ENCODE results near the gene TBX4. TPM values are rescaled to one million over a fixed set of nuclear protein-coding genes. Genes with fewer than 3 reads are reported as not detected.

The TBX4 gene
- polyA plus RNA-seq, 4 donors, result 16.8 TPM; not detected in 3

DNA sequence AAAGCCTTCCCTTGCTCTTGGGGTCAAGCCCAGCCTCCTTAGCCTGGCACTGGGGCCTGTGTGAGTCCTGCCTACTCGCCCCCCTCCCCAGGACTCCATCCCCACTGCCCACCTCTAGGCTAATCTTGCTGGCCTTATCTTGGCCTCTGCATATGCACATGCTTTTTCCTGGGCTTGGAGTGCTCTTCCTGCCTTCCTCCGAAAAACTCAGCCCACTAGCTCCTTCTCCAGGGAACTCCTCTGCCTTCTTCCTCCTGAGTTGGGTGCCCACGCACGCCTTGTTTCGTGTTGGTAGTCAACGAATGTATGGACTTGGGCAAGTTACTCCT, 36.0 kb upstream of the TBX4 start:
- FAIRE-seq (no peak), DNase-seq (no peak)
- Histone ChIP-seq H3K36me3 (ENCODE audit: control insufficient read depth in 3 of 3, insufficient read depth in 2 of 3, low read depth in 1 of 3, low read length in 3 of 3) (no peaks in the 10 kb centered on the region), H3K4me1 (ENCODE audit: control insufficient read depth in 3 of 3, insufficient read depth in 2 of 3, low read depth in 1 of 3, low read length in 2 of 3) (peaks cover 0 to 18% (median 0%) of the 10 kb centered on the region in 3 donors), H3K4me3 (ENCODE audit: low read depth in 1 of 3, low read length in 3 of 3) (no peak overlapping the region), H3K27me3 (ENCODE audit: control insufficient read depth in 3 of 3, insufficient read depth in 3 of 3, low read length in 3 of 3) (peaks cover 2 to 62% (median 2%) of the 10 kb centered on the region in 3 donors), H3K9me3 (ENCODE audit: control insufficient read depth in 2 of 2, insufficient read depth in 1 of 2, low read depth in 1 of 2, low read length in 1 of 2) (peaks cover 0 to 3% of the 10 kb centered on the region in 2 donors), H3K27ac (ENCODE audit: low read depth in 1 of 3, low read length in 2 of 3) (no peak overlapping the region)
- 88 to 89% (median 88%) methylated on average over 6 of the region's 6 CpGs for WGBS, 3 donors

- H3K27ac ChIP-seq (ENCODE audit: low read depth in 1 of 3, low read length in 2 of 3), result peak overlapping the region in 1 of 3 donors; percentile 24
- peaks cover 2 to 61% (median 2%) of the 10 kb centered on the region in 3 donors for H3K27me3 ChIP-seq (ENCODE audit: control insufficient read depth in 3 of 3, insufficient read depth in 3 of 3, low read length in 3 of 3)
- no peak overlapping the region for H3K4me3 ChIP-seq (ENCODE audit: low read depth in 1 of 3, low read length in 3 of 3)
- WGBS, 3 donors, result 21 to 29% (median 23%) methylated on average over 39 to 43 of the region's 43 CpGs
- FAIRE-seq (no peak), DNase-seq (peak; percentile 54 to 79)
- peaks cover 0 to 12% (median 0%) of the 10 kb centered on the region in 3 donors for H3K4me1 ChIP-seq (ENCODE audit: control insufficient read depth in 3 of 3, insufficient read depth in 2 of 3, low read depth in 1 of 3, low read length in 2 of 3)
- no peaks in the 10 kb centered on the region for H3K9me3 ChIP-seq (ENCODE audit: control insufficient read depth in 2 of 2, insufficient read depth in 1 of 2, low read depth in 1 of 2, low read length in 1 of 2)
- no peaks in the 10 kb centered on the region for H3K36me3 ChIP-seq (ENCODE audit: control insufficient read depth in 3 of 3, insufficient read depth in 2 of 3, low read depth in 1 of 3, low read length in 3 of 3)
Measured at GRCh38 chr17:61416540-61417363, 35.5 kb upstream of the TBX4 start.

DNA sequence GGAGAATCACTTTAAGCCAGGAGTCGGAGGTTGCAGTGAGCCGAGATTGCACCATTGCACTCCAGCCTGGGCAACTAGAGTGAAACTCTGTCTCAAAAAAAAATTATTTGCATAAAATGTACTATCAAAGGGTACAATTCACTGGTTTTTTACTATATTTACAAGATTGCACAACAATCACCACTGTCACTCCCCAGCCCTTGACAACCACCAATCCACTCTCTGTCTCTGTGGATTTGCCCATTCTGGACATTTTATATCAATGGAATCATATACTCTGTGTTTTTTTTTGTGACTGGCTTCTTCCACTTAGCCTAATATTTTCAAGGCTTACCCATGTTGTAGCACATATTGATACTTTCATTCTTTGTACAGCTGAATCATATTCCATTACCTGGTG, 33.8 kb upstream of the TBX4 start:
- Histone ChIP-seq H3K4me1 (ENCODE audit: control insufficient read depth in 3 of 3, insufficient read depth in 2 of 3, low read depth in 1 of 3, low read length in 2 of 3) (peaks cover 0 to 7% (median 0%) of the 10 kb centered on the region in 3 donors), H3K27me3 (ENCODE audit: control insufficient read depth in 3 of 3, insufficient read depth in 3 of 3, low read length in 3 of 3) (peaks cover 2 to 47% (median 2%) of the 10 kb centered on the region in 3 donors), H3K9me3 (ENCODE audit: control insufficient read depth in 2 of 2, insufficient read depth in 1 of 2, low read depth in 1 of 2, low read length in 1 of 2) (no peaks in the 10 kb centered on the region), H3K27ac (ENCODE audit: low read depth in 1 of 3, low read length in 2 of 3) (no peak overlapping the region), H3K36me3 (ENCODE audit: control insufficient read depth in 3 of 3, insufficient read depth in 2 of 3, low read depth in 1 of 3, low read length in 3 of 3) (no peaks in the 10 kb centered on the region), H3K4me3 (ENCODE audit: low read depth in 1 of 3, low read length in 3 of 3) (no peak overlapping the region)
- 78 to 88% (median 80%) methylated on average over 2 of the region's 2 CpGs for WGBS, 3 donors
- no peak for FAIRE-seq
- DNase-seq, result no peak

DNA sequence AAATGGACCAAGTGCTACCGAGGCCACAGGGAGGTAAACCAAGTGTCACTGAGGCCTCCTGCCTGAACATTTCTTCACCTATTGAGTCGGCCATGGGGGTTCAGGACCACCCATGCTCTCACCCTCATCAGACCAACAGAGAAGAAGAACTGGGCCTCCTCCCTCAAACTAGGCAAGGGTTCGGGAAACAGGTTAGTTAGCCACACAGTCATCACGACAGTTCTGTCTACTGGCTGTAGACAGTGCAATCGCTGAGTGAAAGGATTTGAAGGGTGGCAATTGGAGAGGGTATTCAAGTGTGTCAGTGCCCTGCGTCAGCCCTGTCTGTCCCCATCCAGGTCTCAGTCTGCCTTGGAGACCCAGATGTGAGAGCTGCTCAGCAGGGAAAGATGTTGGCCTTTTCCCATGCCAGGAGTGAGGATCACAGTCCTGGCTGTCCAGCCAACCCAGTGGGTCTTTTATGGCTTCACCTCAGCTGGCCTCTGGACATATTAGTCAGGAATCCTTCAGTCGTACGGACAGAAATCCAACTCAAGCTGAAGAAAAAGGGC, 32.7 kb upstream of the TBX4 start:
- Histone ChIP-seq H3K4me3 (ENCODE audit: low read depth in 1 of 3, low read length in 3 of 3) (no peak overlapping the region), H3K27ac (ENCODE audit: low read depth in 1 of 3, low read length in 2 of 3) (no peak overlapping the region), H3K36me3 (ENCODE audit: control insufficient read depth in 3 of 3, insufficient read depth in 2 of 3, low read depth in 1 of 3, low read length in 3 of 3) (no peaks in the 10 kb centered on the region), H3K4me1 (ENCODE audit: control insufficient read depth in 3 of 3, insufficient read depth in 2 of 3, low read depth in 1 of 3, low read length in 2 of 3) (peaks cover 0 to 7% (median 0%) of the 10 kb centered on the region in 3 donors), H3K27me3 (ENCODE audit: control insufficient read depth in 3 of 3, insufficient read depth in 3 of 3, low read length in 3 of 3) (peaks cover 2 to 38% (median 6%) of the 10 kb centered on the region in 3 donors), H3K9me3 (ENCODE audit: control insufficient read depth in 2 of 2, insufficient read depth in 1 of 2, low read depth in 1 of 2, low read length in 1 of 2) (no peaks in the 10 kb centered on the region)
- DNase-seq, result no peak
- no peak for FAIRE-seq
- 80 to 85% (median 82%) methylated on average over 8 of the region's 8 CpGs for WGBS, 3 donors

- Histone ChIP-seq H3K4me3 (ENCODE audit: low read depth in 1 of 3, low read length in 3 of 3) (no peak overlapping the region), H3K9me3 (ENCODE audit: control insufficient read depth in 2 of 2, insufficient read depth in 1 of 2, low read depth in 1 of 2, low read length in 1 of 2) (no peaks in the 10 kb centered on the region), H3K27me3 (ENCODE audit: control insufficient read depth in 3 of 3, insufficient read depth in 3 of 3, low read length in 3 of 3) (peaks cover 3 to 35% (median 10%) of the 10 kb centered on the region in 3 donors), H3K36me3 (ENCODE audit: control insufficient read depth in 3 of 3, insufficient read depth in 2 of 3, low read depth in 1 of 3, low read length in 3 of 3) (no peaks in the 10 kb centered on the region), H3K4me1 (ENCODE audit: control insufficient read depth in 3 of 3, insufficient read depth in 2 of 3, low read depth in 1 of 3, low read length in 2 of 3) (peaks cover 0 to 7% (median 0%) of the 10 kb centered on the region in 3 donors), H3K27ac (ENCODE audit: low read depth in 1 of 3, low read length in 2 of 3) (no peak overlapping the region)
- FAIRE-seq, result no peak
- DNase-seq, result no peak
- 58 to 82% (median 70%) methylated on average over 4 of the region's 4 CpGs for WGBS, 3 donors
Measured at GRCh38 chr17:61420052-61420451, 32.2 kb upstream of the TBX4 start.

GRCh38 chr17:61420745-61421398, 31.4 kb upstream of the TBX4 start:
- Histone ChIP-seq H3K4me3 (ENCODE audit: low read depth in 1 of 3, low read length in 3 of 3) (no peak overlapping the region), H3K27ac (ENCODE audit: low read depth in 1 of 3, low read length in 2 of 3) (no peak overlapping the region), H3K27me3 (ENCODE audit: control insufficient read depth in 3 of 3, insufficient read depth in 3 of 3, low read length in 3 of 3) (peaks cover 6 to 27% (median 10%) of the 10 kb centered on the region in 3 donors), H3K36me3 (ENCODE audit: control insufficient read depth in 3 of 3, insufficient read depth in 2 of 3, low read depth in 1 of 3, low read length in 3 of 3) (no peaks in the 10 kb centered on the region), H3K4me1 (ENCODE audit: control insufficient read depth in 3 of 3, insufficient read depth in 2 of 3, low read depth in 1 of 3, low read length in 2 of 3) (peaks cover 0 to 7% (median 0%) of the 10 kb centered on the region in 3 donors), H3K9me3 (ENCODE audit: control insufficient read depth in 2 of 2, insufficient read depth in 1 of 2, low read depth in 1 of 2, low read length in 1 of 2) (no peaks in the 10 kb centered on the region)
- DNase-seq (no peak), FAIRE-seq (no peak)
- 83 to 88% (median 85%) methylated on average over 4 of the region's 4 CpGs for WGBS, 3 donors

GRCh38 chr17:61421460-61421859, 30.8 kb upstream of the TBX4 start:
- 76 to 89% (median 83%) methylated on average over 4 of the region's 4 CpGs for WGBS, 3 donors
- Histone ChIP-seq H3K4me1 (ENCODE audit: control insufficient read depth in 3 of 3, insufficient read depth in 2 of 3, low read depth in 1 of 3, low read length in 2 of 3) (peaks cover 0 to 6% (median 0%) of the 10 kb centered on the region in 3 donors), H3K9me3 (ENCODE audit: control insufficient read depth in 2 of 2, insufficient read depth in 1 of 2, low read depth in 1 of 2, low read length in 1 of 2) (no peaks in the 10 kb centered on the region), H3K27me3 (ENCODE audit: control insufficient read depth in 3 of 3, insufficient read depth in 3 of 3, low read length in 3 of 3) (peaks cover 6 to 21% (median 10%) of the 10 kb centered on the region in 3 donors), H3K27ac (ENCODE audit: low read depth in 1 of 3, low read length in 2 of 3) (no peak overlapping the region), H3K36me3 (ENCODE audit: control insufficient read depth in 3 of 3, insufficient read depth in 2 of 3, low read depth in 1 of 3, low read length in 3 of 3) (no peaks in the 10 kb centered on the region), H3K4me3 (ENCODE audit: low read depth in 1 of 3, low read length in 3 of 3) (no peak overlapping the region)
- FAIRE-seq (no peak), DNase-seq (no peak)

DNA sequence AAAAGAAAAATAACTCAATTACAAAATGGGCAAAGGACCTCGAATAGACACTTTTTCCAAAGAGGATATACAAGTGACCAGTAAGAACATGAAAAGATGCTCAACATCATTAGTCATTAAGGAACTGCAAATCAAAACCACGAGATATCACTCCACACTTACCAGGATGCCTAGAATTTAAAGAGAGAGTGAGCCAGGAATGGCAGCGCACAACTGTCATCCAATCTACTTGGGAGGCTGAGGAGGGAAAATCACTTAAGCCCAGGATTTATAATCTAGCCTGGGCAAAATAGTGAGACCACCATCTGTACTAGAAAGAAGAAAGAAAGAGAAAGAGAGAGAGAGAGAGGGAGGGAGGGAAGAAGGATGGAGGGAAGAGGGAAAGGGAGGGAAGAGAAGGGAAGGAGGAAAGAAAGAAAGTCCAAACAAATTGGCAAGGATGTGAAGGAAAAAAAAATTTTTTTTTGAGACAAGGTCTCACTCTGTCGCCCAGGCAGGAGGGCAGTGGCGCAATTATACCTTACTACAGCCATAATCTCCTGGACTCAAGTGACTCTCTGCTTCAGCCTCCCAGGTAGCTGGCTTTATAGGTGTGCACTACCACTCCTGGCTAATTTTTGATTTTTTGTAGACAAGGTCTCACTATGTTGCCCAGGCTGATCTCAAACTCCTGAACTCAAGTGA, 30.0 kb upstream of the TBX4 start:
- H3K9me3 ChIP-seq (ENCODE audit: control insufficient read depth in 2 of 2, insufficient read depth in 1 of 2, low read depth in 1 of 2, low read length in 1 of 2), result no peaks in the 10 kb centered on the region
- DNase-seq (no peak), FAIRE-seq (no peak)
- H3K4me1 ChIP-seq (ENCODE audit: control insufficient read depth in 3 of 3, insufficient read depth in 2 of 3, low read depth in 1 of 3, low read length in 2 of 3), result no peaks in the 10 kb centered on the region
- H3K27ac ChIP-seq (ENCODE audit: low read depth in 1 of 3, low read length in 2 of 3), result no peak overlapping the region
- WGBS, 3 donors, result 59 to 74% (median 65%) methylated on average over 5 of the region's 5 CpGs
- no peak overlapping the region for H3K4me3 ChIP-seq (ENCODE audit: low read depth in 1 of 3, low read length in 3 of 3)
- no peaks in the 10 kb centered on the region for H3K36me3 ChIP-seq (ENCODE audit: control insufficient read depth in 3 of 3, insufficient read depth in 2 of 3, low read depth in 1 of 3, low read length in 3 of 3)
- peaks cover 4 to 20% (median 10%) of the 10 kb centered on the region in 3 donors for H3K27me3 ChIP-seq (ENCODE audit: control insufficient read depth in 3 of 3, insufficient read depth in 3 of 3, low read length in 3 of 3)

Measured in small intestine (tissue), 7 donors.